BLaER1 treated with 17β-estradiol and CSF1 and Interleukin-3, amounts not matched to agents 10 nM and 100 nM (cell line): ENCODE results near the gene PLXDC2.

Source experiments
- H3K27ac ChIP-seq, 11 experiments: shearing (Covaris generic); formaldehyde crosslinking; 2 replicates each; pipeline ENCODE4 v1.8.1; 2022
- H3K27me3 ChIP-seq, 11 experiments: shearing (Covaris generic); formaldehyde crosslinking; 2 replicates each; pipeline ENCODE4 v1.8.1; 2022
- H3K36me3 ChIP-seq, 11 experiments: shearing (Covaris generic); formaldehyde crosslinking; 2 replicates each; pipeline ENCODE4 v1.8.1; 2022
- H3K4me1 ChIP-seq, 10 experiments: shearing (Covaris generic); formaldehyde crosslinking; 2 replicates each; pipeline ENCODE4 v1.8.1; 2022
- H3K4me2 ChIP-seq, 11 experiments: shearing (Covaris generic); formaldehyde crosslinking; 2 replicates each; pipeline ENCODE4 v1.8.1; 2022
- H3K4me3 ChIP-seq, 10 experiments: shearing (Covaris generic); formaldehyde crosslinking; 2 replicates each; pipeline ENCODE4 v1.8.1; 2022
- H3K9ac ChIP-seq, 11 experiments: shearing (Covaris generic); formaldehyde crosslinking; 2 replicates each; pipeline ENCODE4 v1.8.1; 2022
- H3K9me3 ChIP-seq, 11 experiments: shearing (Covaris generic); formaldehyde crosslinking; replicated peaks in 1 of 11; 2 replicates each; pipeline ENCODE4 v1.8.1; 2022
- H4K20me1 ChIP-seq, 11 experiments: shearing (Covaris generic); formaldehyde crosslinking; 2 replicates each; pipeline ENCODE4 v1.8.1; 2022
- Cebpa-rat ChIP-seq, 11 experiments: shearing (Covaris generic); IDR thresholded peaks; 2 replicates each; pipeline ENCODE4 v1.8.1; 2022

Gene PLXDC2

GRCh38 chr10:20065814-20066213, 249.6 kb downstream of the PLXDC2 start:
- no peak overlapping the region for H3K4me3 ChIP-seq
- peaks cover 0 to 11% (median 0%) of the 10 kb centered on the region in 11 experiments; a peak in 1 of 22 replicates for H4K20me1 ChIP-seq
- no peak for TF ChIP-seq Cebpa-rat (IDR thresholded peaks at IDR 0.05)
- no peaks in the 10 kb centered on the region for H3K4me1 ChIP-seq
- H3K27me3 ChIP-seq = no peaks in the 10 kb centered on the region
- no peak overlapping the region for H3K27ac ChIP-seq
- no peak overlapping the region for H3K9ac ChIP-seq
- H3K4me2 ChIP-seq = no peak overlapping the region
- H3K36me3 ChIP-seq = peaks cover 6 to 42% (median 17%) of the 10 kb centered on the region in 11 experiments; a peak in 17 of 22 replicates
- H3K9me3 ChIP-seq = peaks cover 0 to 29% (median 8%) of the 10 kb centered on the region in 11 experiments; a peak in 17 of 22 replicates

DNA sequence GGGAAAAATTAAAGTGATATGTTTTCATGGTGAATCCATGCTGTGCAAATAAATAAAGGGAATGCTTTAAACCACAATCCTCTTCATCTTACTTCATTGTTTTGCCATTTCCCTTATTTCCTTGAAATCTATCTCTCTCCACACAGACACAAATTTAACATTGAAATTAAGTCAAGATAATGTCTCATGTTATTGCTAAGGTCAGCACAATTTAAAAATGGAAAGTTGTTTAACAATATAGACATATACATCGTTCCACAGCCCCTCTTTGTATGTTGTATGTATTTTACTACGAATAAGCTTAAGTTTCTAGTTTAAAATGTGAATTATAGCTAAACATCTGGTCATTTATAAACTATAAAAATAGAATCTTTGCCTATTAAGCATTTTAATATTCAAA, 256.9 kb downstream of the PLXDC2 start:
- H3K4me2 ChIP-seq = no peak overlapping the region
- no peak overlapping the region for H3K9ac ChIP-seq
- no peak overlapping the region for H3K27ac ChIP-seq
- no peak overlapping the region for H3K4me3 ChIP-seq
- TF ChIP-seq Cebpa-rat (IDR thresholded peaks at IDR 0.05) = no peak
- no peaks in the 10 kb centered on the region for H3K4me1 ChIP-seq
- peaks cover 3 to 27% (median 15%) of the 10 kb centered on the region in 11 experiments; a peak in 18 of 22 replicates for H3K9me3 ChIP-seq
- H4K20me1 ChIP-seq = no peaks in the 10 kb centered on the region
- H3K27me3 ChIP-seq = no peaks in the 10 kb centered on the region
- peaks cover 6 to 39% (median 23%) of the 10 kb centered on the region in 11 experiments; a peak in 17 of 22 replicates for H3K36me3 ChIP-seq

- Histone ChIP-seq H3K9ac (no peak overlapping the region), H4K20me1 (no peaks in the 10 kb centered on the region), H3K4me1 (no peaks in the 10 kb centered on the region), H3K4me2 (no peak overlapping the region), H3K9me3 (peaks cover 0 to 14% (median 10%) of the 10 kb centered on the region in 11 experiments; a peak in 18 of 22 replicates), H3K4me3 (no peak overlapping the region), H3K27me3 (no peaks in the 10 kb centered on the region), H3K36me3 (peaks cover 0 to 20% (median 8%) of the 10 kb centered on the region in 11 experiments; a peak in 13 of 22 replicates), H3K27ac (no peak overlapping the region)
- TF ChIP-seq Cebpa-rat (IDR thresholded peaks at IDR 0.05) = no peak
These were observed 259.5 kb downstream of the PLXDC2 start for GRCh38 chr10:20075713-20076112.

- no peak overlapping the region for H3K4me3 ChIP-seq
- no peaks in the 10 kb centered on the region; a peak in 1 of 22 replicates for H3K9me3 ChIP-seq
- H3K4me2 ChIP-seq = no peak overlapping the region
- H3K27ac ChIP-seq = no peak overlapping the region
- H3K4me1 ChIP-seq = peaks cover 0 to 5% (median 0%) of the 10 kb centered on the region in 10 experiments; a peak in 4 of 20 replicates
- H3K36me3 ChIP-seq = peaks cover 0 to 9% (median 0%) of the 10 kb centered on the region in 11 experiments; a peak in 5 of 22 replicates
- peaks cover 0 to 16% (median 0%) of the 10 kb centered on the region in 11 experiments; a peak in 4 of 22 replicates for H4K20me1 ChIP-seq
- no peak overlapping the region for H3K9ac ChIP-seq
- no peaks in the 10 kb centered on the region for H3K27me3 ChIP-seq
- no peak for TF ChIP-seq Cebpa-rat (IDR thresholded peaks at IDR 0.05)
These were observed 268.2 kb downstream of the PLXDC2 start for GRCh38 chr10:20084451-20084850.

GRCh38 chr10:20085115-20085514, 268.9 kb downstream of the PLXDC2 start:
- Histone ChIP-seq H3K9ac (no peak overlapping the region), H3K36me3 (peaks cover 0 to 8% (median 0%) of the 10 kb centered on the region in 11 experiments; a peak in 4 of 22 replicates), H3K27me3 (no peaks in the 10 kb centered on the region), H3K4me3 (no peak overlapping the region), H3K27ac (no peak overlapping the region), H3K4me1 (peaks cover 0 to 5% (median 0%) of the 10 kb centered on the region in 10 experiments; a peak in 4 of 20 replicates), H4K20me1 (peaks cover 0 to 16% (median 0%) of the 10 kb centered on the region in 11 experiments; a peak in 4 of 22 replicates), H3K4me2 (no peak overlapping the region; a peak in 2 of 22 replicates), H3K9me3 (no peaks in the 10 kb centered on the region; a peak in 1 of 22 replicates)
- no peak for TF ChIP-seq Cebpa-rat (IDR thresholded peaks at IDR 0.05)

DNA sequence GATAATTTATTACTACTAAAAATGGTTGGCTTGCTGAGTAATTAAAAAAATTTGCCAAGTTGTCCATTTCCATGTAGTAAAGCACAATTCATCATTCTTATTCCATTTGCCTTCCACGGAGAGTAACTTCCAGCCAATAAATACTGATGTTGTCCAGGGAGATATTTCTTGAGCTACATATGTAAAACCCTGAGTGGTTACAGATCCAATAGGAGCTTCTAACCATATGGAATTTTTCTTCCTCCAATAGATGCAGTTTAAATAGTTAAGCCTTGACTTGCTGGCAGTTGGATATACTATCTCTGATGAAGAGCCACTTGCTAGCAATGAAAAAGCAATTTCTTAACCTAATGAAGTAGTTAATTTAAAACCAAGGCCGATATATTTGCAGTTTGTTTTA, 271.1 kb downstream of the PLXDC2 start:
- Histone ChIP-seq H3K4me3 (no peak overlapping the region), H3K27me3 (no peaks in the 10 kb centered on the region), H3K4me2 (no peak overlapping the region), H3K27ac (no peak overlapping the region), H3K9ac (no peak overlapping the region), H3K9me3 (peaks cover 0 to 15% (median 2%) of the 10 kb centered on the region in 11 experiments; a peak in 12 of 22 replicates), H3K36me3 (peaks cover 0 to 16% (median 0%) of the 10 kb centered on the region in 11 experiments; a peak in 5 of 22 replicates), H4K20me1 (peaks cover 0 to 16% (median 0%) of the 10 kb centered on the region in 11 experiments; a peak in 4 of 22 replicates), H3K4me1 (peaks cover 0 to 5% (median 0%) of the 10 kb centered on the region in 10 experiments; a peak in 4 of 20 replicates)
- TF ChIP-seq Cebpa-rat (IDR thresholded peaks at IDR 0.05) = no peak

GRCh38 chr10:20088061-20088701, 271.9 kb downstream of the PLXDC2 start:
- Histone ChIP-seq H3K9me3 (peaks cover 4 to 23% (median 8%) of the 10 kb centered on the region in 11 experiments; a peak in 17 of 22 replicates), H3K4me2 (no peak overlapping the region), H3K9ac (no peak overlapping the region), H4K20me1 (peaks cover 0 to 16% (median 0%) of the 10 kb centered on the region in 11 experiments; a peak in 4 of 22 replicates), H3K4me1 (peaks cover 0 to 5% (median 0%) of the 10 kb centered on the region in 10 experiments; a peak in 4 of 20 replicates), H3K36me3 (peaks cover 0 to 21% (median 0%) of the 10 kb centered on the region in 11 experiments; a peak in 8 of 22 replicates), H3K27me3 (no peaks in the 10 kb centered on the region), H3K27ac (no peak overlapping the region), H3K4me3 (no peak overlapping the region)
- no peak for TF ChIP-seq Cebpa-rat (IDR thresholded peaks at IDR 0.05)

GRCh38 chr10:20089879-20090278, 273.6 kb downstream of the PLXDC2 start:
- H3K27ac ChIP-seq = no peak overlapping the region
- peaks cover 0 to 8% (median 0%) of the 10 kb centered on the region in 11 experiments; a peak in 3 of 22 replicates for H4K20me1 ChIP-seq
- no peaks in the 10 kb centered on the region for H3K27me3 ChIP-seq
- H3K9me3 ChIP-seq = peaks cover 4 to 28% (median 8%) of the 10 kb centered on the region in 11 experiments; a peak in 17 of 22 replicates
- peaks cover 0 to 21% (median 0%) of the 10 kb centered on the region in 11 experiments; a peak in 8 of 22 replicates for H3K36me3 ChIP-seq
- H3K4me3 ChIP-seq = no peak overlapping the region
- no peak overlapping the region for H3K9ac ChIP-seq
- peaks cover 0 to 16% (median 4%) of the 10 kb centered on the region in 10 experiments; a peak in 8 of 20 replicates for H3K4me1 ChIP-seq
- H3K4me2 ChIP-seq = no peak overlapping the region
- no peak for TF ChIP-seq Cebpa-rat (IDR thresholded peaks at IDR 0.05)

DNA sequence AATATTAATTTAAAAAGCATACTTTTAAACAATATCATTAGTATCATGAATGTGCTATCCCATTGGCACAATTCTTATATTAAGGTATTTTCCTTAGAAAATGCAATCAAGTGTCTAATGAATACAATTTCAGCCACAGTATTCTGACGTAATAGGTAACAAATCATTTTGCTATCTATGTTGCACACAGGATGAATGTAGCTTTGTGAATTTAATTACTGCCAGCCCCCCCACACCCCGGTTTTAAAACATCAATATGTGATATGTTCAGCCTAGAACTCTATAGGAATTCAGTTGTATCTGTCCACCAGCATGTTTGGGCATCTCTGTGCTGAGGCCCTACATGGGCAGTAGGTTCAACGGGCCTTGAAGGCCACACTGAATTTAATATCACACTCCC, 274.6 kb downstream of the PLXDC2 start:
- H3K4me1 ChIP-seq = peaks cover 0 to 19% (median 4%) of the 10 kb centered on the region in 10 experiments; a peak in 8 of 20 replicates
- H3K4me3 ChIP-seq = no peak overlapping the region
- H3K9ac ChIP-seq = no peak overlapping the region
- peaks cover 0 to 4% (median 0%) of the 10 kb centered on the region in 11 experiments; a peak in 2 of 22 replicates for H4K20me1 ChIP-seq
- H3K36me3 ChIP-seq = peaks cover 0 to 21% (median 0%) of the 10 kb centered on the region in 11 experiments; a peak in 8 of 22 replicates
- peaks cover 4 to 28% (median 8%) of the 10 kb centered on the region in 11 experiments; a peak in 17 of 22 replicates for H3K9me3 ChIP-seq
- TF ChIP-seq Cebpa-rat (IDR thresholded peaks at IDR 0.05) = no peak
- H3K27me3 ChIP-seq = no peaks in the 10 kb centered on the region
- no peak overlapping the region for H3K27ac ChIP-seq
- no peak overlapping the region for H3K4me2 ChIP-seq
